Neural progenitor cell (in vitro differentiated cells): ENCODE data around the gene ADAM22. TPM values are rescaled to one million over a fixed set of nuclear protein-coding genes. Genes with fewer than 3 reads are reported as not detected.
A peak's percentile ranks its signal among the peaks of the same experiment; 100 is the strongest.

Experiments used
- DNase-seq: peaks from one replicate; pipeline ENCODE4 v3.0.0-alpha.2; 2016; ENCODE audit warnings: low spot score
- H2AFZ ChIP-seq: fragments of 200-600 bp; sonication (generic); replicated peaks from 2 replicates; pipeline ENCODE4 v1.6.1; 2016; ENCODE audit warnings: antibody characterized with exemption
- H3F3A ChIP-seq: fragments of 200-600 bp; sonication (generic); 2 replicates; pipeline ENCODE4 v1.6.1; 2016; ENCODE audit warnings: antibody characterized with exemption, low read depth
- H3K27ac ChIP-seq: fragments of 200-600 bp; sonication (generic); 2 replicates; pipeline ENCODE4 v1.5.1; 2016; ENCODE audit warnings: mild to moderate bottlenecking
- H3K27me3 ChIP-seq: fragments of 200-600 bp; sonication (generic); 2 replicates; pipeline ENCODE4 v1.6.1; 2016; ENCODE audit warnings: mild to moderate bottlenecking, moderate library complexity
- H3K36me3 ChIP-seq: fragments of 200-600 bp; sonication (generic); 2 replicates; pipeline ENCODE4 v1.5.1; 2016
- H3K4me1 ChIP-seq: fragments of 200-600 bp; sonication (generic); 2 replicates; pipeline ENCODE4 v1.6.1; 2016; ENCODE audit warnings: mixed run types
- H3K4me2 ChIP-seq: fragments of 200-600 bp; sonication (generic); 2 replicates; pipeline ENCODE4 v1.6.1; 2016
- H3K4me3 ChIP-seq: fragments of 200-600 bp; sonication (generic); 2 replicates; pipeline ENCODE4 v1.5.1; 2016
- H3K79me2 ChIP-seq: fragments of 200-600 bp; sonication (generic); 2 replicates; pipeline ENCODE4 v1.6.1; 2016; ENCODE audit warnings: low read depth
- H3K9ac ChIP-seq: fragments of 200-600 bp; sonication (generic); 2 replicates; pipeline ENCODE4 v1.6.1; 2016
- H3K9me3 ChIP-seq: fragments of 200-600 bp; sonication (generic); 2 replicates; pipeline ENCODE4 v1.5.1; 2016; ENCODE audit warnings: low read depth
- H4K20me1 ChIP-seq: fragments of 200-600 bp; sonication (generic); 2 replicates; pipeline ENCODE4 v1.6.1; 2016; ENCODE audit warnings: low read depth
- H3K27ac Mint-ChIP-seq: 3 replicates; pipeline ENCODE4 v1.8.0; 2021; ENCODE audit warnings: mixed read lengths
- H3K27me3 Mint-ChIP-seq: 2 replicates; pipeline ENCODE4 v1.8.0; 2022; ENCODE audit warnings: low read depth, mild to moderate bottlenecking, inconsistent platforms, moderate library complexity, mixed read lengths; ENCODE audit not compliant: insufficient read depth
- H3K36me3 Mint-ChIP-seq: 3 replicates; pipeline ENCODE4 v1.8.0; 2021; ENCODE audit warnings: mixed read lengths
- H3K4me1 Mint-ChIP-seq: 3 replicates; pipeline ENCODE4 v1.8.0; 2021; ENCODE audit warnings: mixed read lengths
- H3K4me3 Mint-ChIP-seq: 3 replicates; pipeline ENCODE4 v1.8.0; 2021; ENCODE audit warnings: mild to moderate bottlenecking, moderate library complexity, mixed read lengths
- H3K9me3 Mint-ChIP-seq: 3 replicates; pipeline ENCODE4 v1.8.0; 2020; ENCODE audit warnings: mixed read lengths
- EZH2 ChIP-seq: fragments of 200-600 bp; sonication (generic); IDR thresholded peaks from 2 replicates; pipeline ENCODE4 v1.6.1; 2017; ENCODE audit warnings: antibody characterized with exemption, mild to moderate bottlenecking, moderate library complexity
- EZH2phosphoT487 ChIP-seq: fragments of 200-600 bp; sonication (generic); IDR thresholded peaks from 2 replicates; pipeline ENCODE4 v1.6.1; 2017; ENCODE audit warnings: antibody characterized with exemption
- total RNA-seq: library from RNA; depleted of rRNA; stranded (reverse); fragments of >200 nt; gene quantifications from 2 replicates; pipeline ENCODE4 v1.2.3, GENCODE V29; 2015; ENCODE audit warnings: low replicate concordance
- TF ChIP-seq, protein P1 (sequence below): fragments of 200-600 bp; sonication (generic); IDR thresholded peaks from 2 replicates; pipeline ENCODE4 v1.5.1; 2017; ENCODE audit warnings: antibody characterized with exemption, mild to moderate bottlenecking

The ADAM22 gene
- total RNA-seq, 1 donor from 2014 or later, result 13.7 TPM

- Histone ChIP-seq H4K20me1 (no peaks in the 10 kb centered on the region), H3K9me3 (no peaks in the 10 kb centered on the region), H3K4me1 (no peaks in the 10 kb centered on the region), H3K27ac (no peak overlapping the region), H2AFZ (no peak overlapping the region), H3K27me3 (no peaks in the 10 kb centered on the region), H3F3A (no peaks in the 10 kb centered on the region), H3K79me2 (no peaks in the 10 kb centered on the region), H3K4me2 (no peak overlapping the region), H3K36me3 (no peaks in the 10 kb centered on the region), H3K9ac (no peak overlapping the region), H3K4me3 (no peak overlapping the region)
- Mint-ChIP-seq H3K9me3 (no peaks in the 10 kb centered on the region), H3K27ac (no peak overlapping the region), H3K4me1 (no peaks in the 10 kb centered on the region), H3K36me3 (no peaks in the 10 kb centered on the region), H3K27me3 (no peaks in the 10 kb centered on the region), H3K4me3 (no peak overlapping the region)
- TF ChIP-seq, protein P1, sequence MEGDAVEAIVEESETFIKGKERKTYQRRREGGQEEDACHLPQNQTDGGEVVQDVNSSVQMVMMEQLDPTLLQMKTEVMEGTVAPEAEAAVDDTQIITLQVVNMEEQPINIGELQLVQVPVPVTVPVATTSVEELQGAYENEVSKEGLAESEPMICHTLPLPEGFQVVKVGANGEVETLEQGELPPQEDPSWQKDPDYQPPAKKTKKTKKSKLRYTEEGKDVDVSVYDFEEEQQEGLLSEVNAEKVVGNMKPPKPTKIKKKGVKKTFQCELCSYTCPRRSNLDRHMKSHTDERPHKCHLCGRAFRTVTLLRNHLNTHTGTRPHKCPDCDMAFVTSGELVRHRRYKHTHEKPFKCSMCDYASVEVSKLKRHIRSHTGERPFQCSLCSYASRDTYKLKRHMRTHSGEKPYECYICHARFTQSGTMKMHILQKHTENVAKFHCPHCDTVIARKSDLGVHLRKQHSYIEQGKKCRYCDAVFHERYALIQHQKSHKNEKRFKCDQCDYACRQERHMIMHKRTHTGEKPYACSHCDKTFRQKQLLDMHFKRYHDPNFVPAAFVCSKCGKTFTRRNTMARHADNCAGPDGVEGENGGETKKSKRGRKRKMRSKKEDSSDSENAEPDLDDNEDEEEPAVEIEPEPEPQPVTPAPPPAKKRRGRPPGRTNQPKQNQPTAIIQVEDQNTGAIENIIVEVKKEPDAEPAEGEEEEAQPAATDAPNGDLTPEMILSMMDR, result peak; percentile 69
- TF ChIP-seq EZH2phosphoT487, result no peak
- DNase-seq, result peak; percentile 5
Observed at GRCh38 chr7:88169717-88170320, 235.8 kb downstream of the ADAM22 start.

DNA sequence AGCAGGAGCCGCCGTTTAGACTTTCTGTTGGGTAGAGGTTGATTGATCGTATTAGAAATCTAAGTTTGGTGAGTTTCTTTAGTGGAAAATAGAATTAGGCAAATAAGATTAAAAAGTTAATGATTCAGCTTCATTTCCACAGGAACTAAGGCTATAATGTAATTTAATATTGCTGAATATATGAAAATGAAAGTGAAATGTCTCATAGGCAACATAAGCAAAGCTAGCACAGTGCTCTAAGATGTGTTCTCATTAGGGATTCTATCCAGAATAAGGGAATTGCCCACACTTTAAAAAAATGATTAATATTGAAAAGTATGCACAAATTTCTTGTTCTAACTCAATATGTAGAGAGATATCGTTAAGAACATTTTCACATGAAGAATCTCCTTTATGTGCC lies 238.8 kb downstream of the ADAM22 start:
- Mint-ChIP-seq H3K36me3 (no peaks in the 10 kb centered on the region), H3K27me3 (no peaks in the 10 kb centered on the region), H3K4me3 (no peak overlapping the region), H3K4me1 (no peaks in the 10 kb centered on the region), H3K27ac (no peak overlapping the region), H3K9me3 (no peaks in the 10 kb centered on the region)
- Histone ChIP-seq H4K20me1 (no peaks in the 10 kb centered on the region), H3K36me3 (no peaks in the 10 kb centered on the region), H3K4me1 (no peaks in the 10 kb centered on the region), H3K4me3 (no peak overlapping the region), H3K9me3 (no peaks in the 10 kb centered on the region), H3K9ac (no peak overlapping the region), H3K27ac (no peak overlapping the region), H3F3A (no peaks in the 10 kb centered on the region), H2AFZ (no peak overlapping the region), H3K79me2 (no peaks in the 10 kb centered on the region), H3K4me2 (no peak overlapping the region), H3K27me3 (no peaks in the 10 kb centered on the region)
- no peak for DNase-seq
- TF ChIP-seq EZH2 (no peak), EZH2phosphoT487 (no peak)
- TF ChIP-seq, protein P1, result no peak

- Histone ChIP-seq H3F3A (no peaks in the 10 kb centered on the region), H3K9me3 (no peaks in the 10 kb centered on the region), H3K27me3 (no peaks in the 10 kb centered on the region), H3K4me3 (no peak overlapping the region), H3K4me1 (no peaks in the 10 kb centered on the region), H3K9ac (no peak overlapping the region), H3K4me2 (no peak overlapping the region), H2AFZ (no peak overlapping the region), H4K20me1 (no peaks in the 10 kb centered on the region), H3K27ac (no peak overlapping the region), H3K36me3 (no peaks in the 10 kb centered on the region), H3K79me2 (no peaks in the 10 kb centered on the region)
- no peaks in the 10 kb centered on the region for H3K27me3 Mint-ChIP-seq
- TF ChIP-seq, protein P1, result no peak
- no peak for TF ChIP-seq EZH2phosphoT487
- no peak for TF ChIP-seq EZH2
- no peak overlapping the region for H3K4me3 Mint-ChIP-seq
- H3K9me3 Mint-ChIP-seq, result no peaks in the 10 kb centered on the region
- H3K27ac Mint-ChIP-seq, result no peak overlapping the region
- DNase-seq, result no peak
- H3K4me1 Mint-ChIP-seq, result no peaks in the 10 kb centered on the region
- H3K36me3 Mint-ChIP-seq, result no peaks in the 10 kb centered on the region
Observed at GRCh38 chr7:88176190-88176589, 242.1 kb downstream of the ADAM22 start.
